GM19324 (cell line): ENCODE measurements around the gene CHST15.
"Not testable (repeated sequence)": the region's sequence is repeated elsewhere in the genome, so short reads cannot be mapped to it uniquely, and the experiment has no call there.

Experiments
- ATAC-seq: cut with Tn5 transposase; IDR thresholded peaks from one replicate; pipeline ENCODE4 v1.9.1; 2021; ENCODE audit warnings: mild to moderate bottlenecking, moderate library complexity; ENCODE audit not compliant: unreplicated experiment, low FRiP score

The CHST15 gene

DNA sequence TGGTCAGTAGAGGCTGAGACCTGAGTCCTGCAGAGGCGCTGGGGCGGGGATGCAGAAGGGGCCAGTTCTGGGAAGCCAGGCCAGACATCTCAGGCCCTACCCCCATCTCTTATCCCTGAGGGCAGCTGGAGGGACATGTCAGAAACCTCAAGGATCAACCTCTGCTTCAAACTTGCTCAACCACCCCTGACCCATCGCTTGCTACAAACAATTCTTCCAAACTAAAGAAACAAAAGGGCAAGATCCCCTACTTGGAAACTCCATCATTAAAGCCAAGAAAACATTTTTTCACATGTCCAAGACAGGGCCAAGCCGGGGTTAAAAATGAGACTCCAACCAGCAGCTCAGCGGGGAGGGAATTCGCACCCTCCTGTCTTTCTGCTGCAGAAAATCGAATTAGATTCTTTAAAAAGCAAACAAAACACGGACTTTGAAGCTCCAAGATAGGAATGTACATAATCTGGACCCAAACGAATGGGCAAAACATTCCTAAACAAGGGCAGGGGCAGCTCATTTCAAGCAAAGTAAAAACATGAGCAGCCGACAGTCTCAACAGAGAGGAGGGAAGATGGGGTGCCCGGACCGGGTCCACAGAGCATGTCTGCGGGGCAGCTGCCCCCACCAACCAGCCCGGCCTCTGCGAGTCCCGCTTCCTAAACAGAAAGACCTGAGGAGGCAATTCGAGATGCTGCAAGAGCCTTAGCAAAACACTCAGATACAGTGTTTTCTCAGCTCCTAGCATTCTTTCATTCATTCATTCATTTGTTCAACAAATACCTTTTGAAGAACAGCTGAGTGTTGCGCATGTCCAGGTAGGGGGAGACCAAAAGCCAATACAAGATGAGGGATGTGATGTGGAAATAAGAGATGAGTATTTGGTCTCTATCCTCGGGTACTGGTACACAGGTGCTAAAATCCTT is 44.8 kb downstream of the CHST15 start:
- ATAC-seq, result no peak

DNA sequence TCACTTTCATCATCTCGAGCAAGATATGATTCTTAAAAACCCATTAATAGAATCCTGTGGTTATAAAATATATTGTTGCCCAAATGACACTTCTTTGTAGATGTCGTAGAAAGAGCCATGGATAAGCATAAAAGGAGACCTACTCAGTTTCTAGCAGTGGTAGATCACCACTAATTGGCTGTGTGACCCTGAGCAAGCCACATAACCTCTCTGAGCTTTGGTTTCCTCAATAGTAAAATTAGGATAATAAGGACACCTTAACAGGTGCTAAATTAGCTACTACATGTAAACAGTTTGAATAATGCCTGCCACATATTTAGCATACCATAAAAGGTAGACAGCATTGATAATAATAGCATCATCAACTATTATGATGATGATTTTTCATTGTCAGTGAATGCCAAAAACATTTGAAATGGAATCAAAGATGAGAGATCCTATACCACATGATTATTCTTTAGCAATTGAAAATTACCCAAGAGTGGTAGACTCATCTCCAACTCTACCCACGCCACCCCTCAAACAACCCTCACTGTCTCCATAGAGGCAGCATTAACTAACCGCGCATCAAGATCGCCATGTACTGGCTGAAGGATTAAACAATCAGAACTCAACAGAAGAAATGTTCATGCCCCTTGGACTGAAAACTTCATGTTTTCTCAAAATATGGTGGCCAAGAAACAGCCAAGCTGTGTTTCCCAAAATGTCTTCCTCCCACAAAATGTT is 45.8 kb downstream of the CHST15 start:
- ATAC-seq, result no peak

GRCh38 chr10:124045801-124046355 is 47.5 kb downstream of the CHST15 start:
- no peak for ATAC-seq

- no peak for ATAC-seq
These were observed 48.1 kb downstream of the CHST15 start for GRCh38 chr10:124045276-124045675.

DNA sequence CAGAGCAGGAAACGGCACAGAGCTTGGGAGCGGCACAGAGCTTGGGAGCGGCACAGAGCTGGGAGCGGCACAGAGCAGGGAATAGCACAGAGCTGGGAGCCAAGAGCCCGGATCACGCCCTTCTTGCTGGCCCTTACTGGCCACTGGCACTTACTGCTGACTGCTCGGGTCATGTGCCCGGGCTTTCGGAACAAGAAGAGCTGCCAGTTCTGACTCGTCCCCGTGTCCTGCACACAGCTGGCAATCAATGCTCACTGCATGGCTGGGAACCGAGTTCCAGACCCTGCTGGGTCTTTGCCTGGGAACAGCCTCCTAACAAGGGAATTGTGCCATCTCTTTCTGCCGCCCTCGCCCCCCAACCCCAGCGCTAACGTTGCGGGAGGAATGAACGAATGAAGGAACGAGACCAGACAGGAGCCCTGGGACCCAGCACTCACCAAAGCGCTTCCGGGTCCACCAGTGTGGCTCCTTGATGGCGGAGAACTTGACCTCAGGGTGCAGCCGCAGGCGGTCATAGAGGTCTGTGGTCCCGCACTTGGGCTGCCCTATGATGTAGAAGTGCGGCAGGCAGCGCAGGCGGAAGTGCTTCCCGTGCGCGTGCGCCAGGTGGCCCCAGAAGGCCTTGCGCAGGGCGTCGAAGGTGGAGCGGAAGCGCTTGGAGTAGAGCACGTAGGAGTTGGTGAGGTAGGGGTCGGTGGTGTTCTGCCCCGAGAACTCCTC is 49.1 kb downstream of the CHST15 start:
- ATAC-seq, result no peak

- ATAC-seq, result peak; percentile 75
These were observed 49.9 kb downstream of the CHST15 start for GRCh38 chr10:124043310-124044142.

DNA sequence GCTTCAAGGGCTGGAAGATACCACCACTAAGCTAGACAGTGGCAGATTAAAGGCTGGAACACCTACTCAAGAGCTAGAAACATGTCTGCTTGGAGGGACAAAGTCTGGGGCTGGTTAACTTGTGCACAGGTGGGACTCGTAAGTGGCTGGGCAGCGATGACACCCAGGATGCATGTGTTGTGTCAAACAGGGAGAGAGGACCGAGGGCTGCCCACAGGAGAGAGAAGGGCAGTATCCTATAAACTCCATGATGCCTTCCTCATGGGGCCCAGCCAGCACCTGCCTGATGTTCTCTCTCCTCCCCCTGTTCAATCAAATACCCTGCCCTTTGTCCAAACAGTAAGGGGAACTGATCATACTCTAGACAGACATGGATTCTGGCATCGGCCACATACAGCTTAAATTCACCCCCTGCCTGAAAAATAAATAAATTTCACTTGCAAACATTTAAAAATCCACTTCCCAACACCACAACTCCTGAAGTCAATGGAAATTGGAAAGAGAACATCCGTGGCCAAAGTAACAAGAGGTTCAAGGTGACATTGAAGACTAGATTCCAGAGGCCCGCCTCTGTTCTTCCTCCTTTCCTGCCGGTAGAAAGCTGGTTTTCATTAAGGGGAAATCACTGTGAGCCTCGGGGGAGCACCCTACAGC is 50.6 kb downstream of the CHST15 start:
- ATAC-seq, result peak; percentile 18

- no peak for ATAC-seq
These were observed 51.5 kb downstream of the CHST15 start for GRCh38 chr10:124041675-124042445.

DNA sequence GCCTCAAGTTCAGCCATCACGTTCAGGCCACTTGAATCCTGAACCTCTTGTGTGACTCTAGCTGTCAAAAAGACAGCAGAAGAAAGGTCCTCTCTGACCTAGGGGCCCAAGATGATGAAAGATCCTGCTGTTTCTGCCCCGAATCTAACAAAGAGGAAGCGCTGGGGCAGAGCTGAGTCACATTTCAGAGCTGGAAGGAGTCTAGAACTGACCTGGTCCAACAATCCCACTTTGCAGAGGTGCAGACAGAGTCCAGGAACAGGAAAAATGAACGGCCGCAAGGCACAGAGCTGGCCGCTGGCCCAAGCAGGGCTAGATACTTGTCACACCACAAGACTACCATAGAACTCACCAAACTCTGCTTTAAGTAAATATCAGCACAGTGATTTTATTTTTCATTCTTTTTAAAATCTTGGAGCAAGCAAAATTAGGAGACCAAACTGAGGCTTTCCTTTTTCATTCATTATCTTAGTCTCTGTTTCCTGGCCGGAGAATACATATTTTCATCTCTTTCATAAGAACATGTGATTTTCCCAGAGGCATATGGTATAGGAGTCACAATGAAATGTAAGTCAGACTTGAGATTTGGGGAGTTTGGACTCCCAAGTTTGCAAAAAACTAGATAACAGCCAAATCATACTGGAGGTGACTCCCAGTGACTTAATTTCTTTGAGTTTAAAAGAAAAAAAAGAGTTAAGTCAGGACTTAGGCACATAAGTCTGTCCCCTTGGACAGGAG is 52.8 kb downstream of the CHST15 start:
- no peak for ATAC-seq

DNA sequence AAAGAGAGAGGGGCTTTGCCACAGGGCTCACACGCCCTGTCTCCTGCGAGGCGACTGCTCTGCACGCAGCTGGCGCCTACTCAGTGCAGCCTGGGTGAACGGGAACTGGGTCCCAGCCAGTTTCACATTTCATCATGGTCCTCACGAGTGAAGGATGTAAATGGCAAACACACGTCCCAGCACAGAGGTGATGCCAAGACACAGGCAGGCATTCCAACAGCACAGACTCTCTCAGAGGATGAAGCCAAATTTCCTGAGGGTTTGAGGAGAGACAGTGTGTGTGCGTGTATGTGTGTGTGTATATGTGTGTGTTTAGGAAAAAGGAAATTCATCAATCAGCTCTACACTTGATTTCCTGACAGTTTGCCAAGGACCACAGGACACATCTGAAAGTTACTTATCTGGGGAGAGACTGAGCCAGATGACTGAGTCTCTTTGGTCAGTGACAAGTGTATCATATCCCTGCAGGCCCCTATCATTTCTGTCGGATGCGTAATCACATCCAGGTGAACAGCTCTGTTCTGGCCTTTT is 53.9 kb downstream of the CHST15 start:
- no peak for ATAC-seq

DNA sequence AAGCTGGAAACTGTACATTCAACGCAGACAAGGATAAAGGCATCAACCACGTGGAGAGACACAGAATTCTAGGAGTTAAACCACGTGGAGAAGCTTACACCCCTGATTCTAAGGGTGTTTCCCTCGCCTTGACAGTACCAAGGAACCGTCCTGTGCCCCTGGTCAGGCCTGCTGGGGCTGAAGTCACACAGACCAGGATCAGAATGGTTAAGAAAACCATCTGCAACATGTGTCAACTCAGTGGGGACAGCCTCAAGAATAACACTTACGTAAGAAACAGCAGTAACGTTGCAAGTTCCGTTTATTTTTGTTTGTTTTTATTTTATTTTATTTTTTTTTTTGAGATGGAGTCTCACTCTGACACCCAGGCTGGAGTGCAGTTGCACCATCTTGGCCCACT is 55.6 kb downstream of the CHST15 start:
- no peak for ATAC-seq

GRCh38 chr10:124037286-124037685 is 56.1 kb downstream of the CHST15 start:
- ATAC-seq, result no peak

DNA sequence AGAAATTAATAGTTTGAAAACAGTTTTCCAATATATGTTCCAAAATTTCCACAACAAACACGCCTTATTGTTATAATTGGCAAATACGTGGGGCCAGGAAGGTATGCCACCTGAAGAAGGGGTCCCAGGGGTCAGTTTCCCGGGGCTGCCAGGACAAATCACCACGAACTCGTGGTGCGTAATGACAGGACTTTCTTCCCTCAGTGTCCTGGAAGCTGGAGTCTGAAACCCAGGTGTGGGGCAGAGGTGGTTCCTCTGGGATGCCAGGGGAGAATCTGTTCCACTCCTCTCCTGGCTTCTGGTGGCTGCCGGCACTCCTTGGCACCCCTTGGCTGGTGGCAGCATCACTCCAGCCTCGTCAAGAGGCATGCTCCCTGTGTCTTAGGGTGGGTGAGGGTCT is 56.7 kb downstream of the CHST15 start:
- ATAC-seq, result no peak

DNA sequence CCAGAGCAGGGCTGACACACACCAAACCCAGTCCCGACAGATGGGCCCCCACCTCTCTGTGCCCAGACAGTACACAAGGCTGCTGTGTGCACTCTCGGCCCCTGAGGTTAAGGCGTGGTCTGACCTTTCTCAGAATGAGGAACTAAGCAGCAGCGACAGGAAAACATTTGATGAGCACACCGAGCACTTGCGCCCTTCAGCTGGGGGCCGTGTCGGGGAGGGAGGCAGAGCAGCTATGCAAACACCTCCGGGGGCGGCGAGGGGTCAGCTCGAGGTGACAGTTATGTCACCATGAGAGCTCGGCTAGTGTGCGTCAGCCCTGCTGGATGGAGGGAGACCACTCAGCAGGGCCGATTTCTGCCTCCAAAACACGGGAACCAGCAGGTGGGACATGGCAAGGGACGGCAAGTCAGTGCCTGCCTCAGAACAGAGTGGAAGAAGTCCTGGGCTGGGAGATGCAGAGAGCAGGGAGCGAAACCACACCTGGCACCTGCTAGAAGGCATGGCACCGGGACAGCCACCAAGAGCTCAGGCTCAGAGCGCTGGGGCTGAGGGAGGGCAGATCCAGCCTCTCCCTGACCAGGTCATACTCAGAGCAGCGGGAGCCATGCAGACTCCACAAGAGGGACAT is 57.4 kb downstream of the CHST15 start:
- peak; percentile 98 for ATAC-seq

- no peak for ATAC-seq
These were observed 58.0 kb downstream of the CHST15 start for GRCh38 chr10:124035306-124035927.

DNA sequence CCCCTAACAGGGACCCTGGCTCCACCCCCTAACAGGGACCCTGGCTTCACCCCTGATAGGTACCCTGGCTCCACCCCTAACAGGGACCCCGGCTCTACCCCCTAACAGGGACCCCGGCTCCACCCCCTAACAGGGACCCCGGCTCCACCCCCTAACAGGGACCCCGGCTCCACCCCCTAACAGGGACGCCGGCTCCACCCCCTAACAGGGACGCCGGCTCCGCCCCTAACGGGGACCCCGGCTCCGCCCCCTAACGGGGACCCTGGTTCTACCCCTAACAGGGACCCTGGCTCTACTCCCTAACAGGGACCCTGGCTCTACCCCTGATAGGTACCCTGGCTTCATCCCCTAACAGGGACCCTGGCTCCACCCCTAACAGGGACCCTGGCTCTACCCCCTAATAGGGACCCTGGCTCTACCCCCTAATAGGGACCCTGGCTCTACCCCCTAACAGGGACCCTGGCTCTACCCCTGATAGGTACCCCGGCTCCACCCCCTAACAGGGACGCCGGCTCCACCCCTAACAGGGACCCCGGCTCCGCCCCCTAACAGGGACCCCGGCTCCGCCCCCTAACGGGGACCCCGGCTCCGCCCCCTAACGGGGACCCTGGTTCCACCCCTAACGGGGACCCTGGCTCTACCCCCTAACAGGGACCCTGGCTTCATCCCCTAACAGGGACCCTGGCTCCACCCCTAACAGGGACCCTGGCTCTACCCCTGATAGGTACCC is 58.7 kb downstream of the CHST15 start:
- ATAC-seq, result not testable (repeated sequence)
